Activated CD4-positive, CD25-positive, alpha-beta regulatory T cell treated with anti-CD3 and anti-CD28 coated beads, Interleukin-2, amount 50 U/mL, for 24 hours (primary cell): ENCODE measurements around the gene PPP1CA.

Experiments used
- ATAC-seq, 2 donors: fragments of 150-1000 bp; cut with Tn5 transposase; one replicate each; pipeline ENCODE4 v1.10.0; 2021; ENCODE audit warnings: mild to moderate bottlenecking in 1 of 2, moderate library complexity in 1 of 2

PPP1CA gene

GRCh38 chr11:67400942-67401494, 640 bp downstream of the PPP1CA start:
- peak in 1 of 2 donors; percentile 0 for ATAC-seq

- ATAC-seq, result no peak
Observed at GRCh38 chr11:67400251-67400941, 1.3 kb downstream of the PPP1CA start.

- no peak for ATAC-seq
Observed at GRCh38 chr11:67398661-67399563, 2.7 kb downstream of the PPP1CA start.

GRCh38 chr11:67397986-67398660, 3.5 kb downstream of the PPP1CA start:
- ATAC-seq, result no peak

GRCh38 chr11:67397536-67397935, 4.1 kb downstream of the PPP1CA start:
- ATAC-seq, result no peak

GRCh38 chr11:67396587-67397389, 4.9 kb downstream of the PPP1CA start:
- no peak for ATAC-seq

- no peak for ATAC-seq
Observed at GRCh38 chr11:67396259-67396581, 5.4 kb downstream of the PPP1CA start.

GRCh38 chr11:67395555-67396258, 6.0 kb downstream of the PPP1CA start:
- ATAC-seq, result no peak

GRCh38 chr11:67393990-67394389, 7.7 kb downstream of the PPP1CA start:
- no peak for ATAC-seq

GRCh38 chr11:67393437-67393836, 8.2 kb downstream of the PPP1CA start:
- no peak for ATAC-seq

- no peak for ATAC-seq
Observed at GRCh38 chr11:67392183-67392715, 9.4 kb downstream of the PPP1CA start.

GRCh38 chr11:67391304-67392182, 10.1 kb downstream of the PPP1CA start, which contains the start of gene RAD9A:
Gene RAD9A (plus strand): TSS chr11:67391986. CDS start chr11:67392045, 59 bp downstream.
- peak; percentile 77 to 82 for ATAC-seq

- ATAC-seq, result no peak
Observed at GRCh38 chr11:67390947-67391303, 10.7 kb downstream of the PPP1CA start.

GRCh38 chr11:67389477-67389876, 12.2 kb downstream of the PPP1CA start:
- peak; percentile 42 to 49 for ATAC-seq

GRCh38 chr11:67387518-67387917, 14.1 kb downstream of the PPP1CA start:
- ATAC-seq, result no peak

- no peak for ATAC-seq
Observed at GRCh38 chr11:67387069-67387468, 14.6 kb downstream of the PPP1CA start.

GRCh38 chr11:67384851-67385366, 16.7 kb downstream of the PPP1CA start:
- no peak for ATAC-seq

- ATAC-seq, result peak; percentile 91 to 93
Observed at GRCh38 chr11:67382276-67383136, 19.2 kb downstream of the PPP1CA start.
